ENCODE data around the gene TMEM108. TPM values are rescaled to one million over a fixed set of nuclear protein-coding genes. Genes with fewer than 3 reads are reported as not detected.

The TMEM108 gene
- total and polyA plus RNA-seq, 10 of the 15 experiments (the other 5 are each of a cell fraction or from before 2014, with no cell fraction given): 0.02 to 0.58 (median 0.12) TPM; not detected in 5

DNA sequence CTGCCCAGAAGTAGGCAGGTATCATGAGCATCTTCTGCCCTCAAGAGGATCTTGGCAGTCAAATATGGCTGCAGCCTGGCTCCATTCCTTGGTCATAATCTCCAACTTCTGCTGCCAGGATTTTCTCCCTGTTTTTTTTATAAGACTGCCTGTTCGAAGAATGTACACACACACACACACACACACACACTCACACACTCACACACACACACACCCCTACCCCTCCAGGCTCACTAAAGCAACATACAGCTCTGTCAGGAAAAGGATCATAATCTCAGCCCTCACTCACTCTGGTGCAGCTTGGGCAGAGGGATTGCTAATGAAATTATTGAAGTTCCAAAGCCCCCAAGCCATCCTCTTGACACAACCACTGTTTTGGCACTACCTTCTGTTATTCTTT is 232.4 kb downstream of the TMEM108 start:
- no peak for DNase-seq (ENCODE audit: low read depth, low spot score)
- Histone ChIP-seq H3K4me3 (no peak overlapping the region), H3K9ac (ENCODE audit: control insufficient read depth, insufficient read depth, low read length) (no peak overlapping the region), H3K36me3 (ENCODE audit: control insufficient read depth in 2 of 2, insufficient read depth in 2 of 2, low read length in 1 of 2) (no peaks in the 10 kb centered on the region), H3K79me2 (ENCODE audit: control insufficient read depth, insufficient read depth, low read length) (no peaks in the 10 kb centered on the region), H3K4me1 (ENCODE audit: control insufficient read depth, insufficient read depth, low read length) (no peaks in the 10 kb centered on the region), H4K20me1 (ENCODE audit: control insufficient read depth, insufficient read depth) (no peaks in the 10 kb centered on the region), H3K9me3 (replicated peaks; ENCODE audit: control insufficient read depth, insufficient read depth, low read length) (no peaks in the 10 kb centered on the region), H3K27me3 (replicated peaks in 1 of 2; ENCODE audit: control insufficient read depth in 2 of 2, insufficient read depth in 2 of 2, low read length in 1 of 2) (peaks cover 0 to 3% of the 10 kb centered on the region in 2 experiments; a peak in 1 of 4 replicates), H3K27ac (ENCODE audit: control insufficient read depth, insufficient read depth) (no peak overlapping the region), H2AFZ (ENCODE audit: control insufficient read depth, low read depth, low read length) (no peak overlapping the region), H3K4me2 (ENCODE audit: control insufficient read depth, insufficient read depth) (no peak overlapping the region)
- no TSS peak for BruUV-seq (replicated peaks)
- ATAC-seq: no peak
- 0% methylated on average over 1 of the region's 1 CpG for WGBS (ENCODE audit: insufficient coverage, insufficient replicate concordance, low lambda C conversion rate, missing lambda C conversion rate)
- CTCF ChIA-PET: interaction anchor here (1.2 kb wide), 1 partner anchor 13 kb away, joined by 3 read pairs; no protein-coding TSS in a partner anchor
- intact Hi-C loops (cut with micrococcal nuclease; ENCODE audit: unreplicated experiment): no loop called here
- in situ Hi-C loops (cut with MboI): no loop called here
- RAD21 ChIA-PET (ENCODE audit: unreplicated experiment): no interaction called here
- FAIRE-seq: no peak
- SMC1A ChIA-PET (ENCODE audit: uncharacterized antibody, unreplicated experiment): no interaction called here
- POLR2A ChIA-PET: no interaction called here
- TF ChIP-seq ASH2L (IDR thresholded peaks at IDR 0.05; ENCODE audit: borderline replicate concordance, low read depth) (no peak), NR2C2 (IDR thresholded peaks at IDR 0.05; ENCODE audit: borderline replicate concordance, control insufficient read depth, insufficient read length, low read depth) (no peak), ZNF24 (IDR thresholded peaks at IDR 0.05) (no peak), ZBTB4 (CRISPR knock-in tag; IDR thresholded peaks at IDR 0.05) (no peak), ETV6 (conservative IDR thresholded peaks at IDR 0.05 in 1 of 2, IDR thresholded peaks at IDR 0.05 in 1 of 2; ENCODE audit: borderline replicate concordance in 1 of 2, low read depth in 1 of 2) (no peak), TAF1 (IDR thresholded peaks at IDR 0.05; ENCODE audit: borderline replicate concordance, low read depth, low read length) (no peak), MTA3 (IDR thresholded peaks at IDR 0.05; ENCODE audit: borderline replicate concordance, low read length) (no peak), RAD51 (IDR thresholded peaks at IDR 0.05) (no peak), BHLHE40 (IDR thresholded peaks at IDR 0.05; ENCODE audit: borderline replicate concordance in 1 of 2, low read depth in 2 of 2, low read length in 1 of 2) (no peak), FOS (IDR thresholded peaks at IDR 0.05; ENCODE audit: borderline replicate concordance, extremely low read depth, insufficient read length) (no peak), MEF2B (IDR thresholded peaks at IDR 0.05; ENCODE audit: partially characterized antibody, poor library complexity, severe bottlenecking) (no peak), EED (IDR thresholded peaks at IDR 0.05; ENCODE audit: low read depth) (no peak), ZNF592 (IDR thresholded peaks at IDR 0.05) (no peak), ZNF622 (IDR thresholded peaks at IDR 0.05) (no peak)
- TF ChIP-seq, protein P1, sequence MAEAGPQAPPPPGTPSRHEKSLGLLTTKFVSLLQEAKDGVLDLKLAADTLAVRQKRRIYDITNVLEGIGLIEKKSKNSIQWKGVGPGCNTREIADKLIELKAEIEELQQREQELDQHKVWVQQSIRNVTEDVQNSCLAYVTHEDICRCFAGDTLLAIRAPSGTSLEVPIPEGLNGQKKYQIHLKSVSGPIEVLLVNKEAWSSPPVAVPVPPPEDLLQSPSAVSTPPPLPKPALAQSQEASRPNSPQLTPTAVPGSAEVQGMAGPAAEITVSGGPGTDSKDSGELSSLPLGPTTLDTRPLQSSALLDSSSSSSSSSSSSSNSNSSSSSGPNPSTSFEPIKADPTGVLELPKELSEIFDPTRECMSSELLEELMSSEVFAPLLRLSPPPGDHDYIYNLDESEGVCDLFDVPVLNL (IDR thresholded peaks at IDR 0.05; ENCODE audit: low read depth, low read length): no peak

Data from GM12878 (cell line).